ENCODE data around the gene POP7. TPM values are rescaled to one million over a fixed set of nuclear protein-coding genes. Genes with fewer than 3 reads are reported as not detected.
"Not testable (repeated sequence)": the region's sequence is repeated elsewhere in the genome, so short reads cannot be mapped to it uniquely, and the experiment has no call there.

POP7 gene
- total RNA-seq, 1 donor from 2014 or later = 67.9 TPM

GRCh38 chr7:100693312-100694097 lies 12.4 kb upstream of the POP7 start:
- peaks cover 30% of the 10 kb centered on the region for H3K27me3 Mint-ChIP-seq (ENCODE audit: low read depth)
- TF ChIP-seq CTCF (conservative IDR thresholded peaks at IDR 0.05) = no peak
- no peak for DNase-seq (ENCODE audit: low read depth, low spot score)
- H3K36me3 Mint-ChIP-seq (ENCODE audit: low read depth) = no peaks in the 10 kb centered on the region
- peaks cover 18% of the 10 kb centered on the region for H3K4me1 Mint-ChIP-seq
- H3K27ac Mint-ChIP-seq (ENCODE audit: unreplicated experiment) = peak overlapping the region; percentile 93
- H3K9me3 Mint-ChIP-seq = no peaks in the 10 kb centered on the region
- H3K4me3 Mint-ChIP-seq = peak overlapping the region; percentile 95

- no peaks in the 10 kb centered on the region for H3K9me3 Mint-ChIP-seq
- H3K4me3 Mint-ChIP-seq = peak within 1 kb of the TSS; percentile 95
- H3K4me1 Mint-ChIP-seq = peaks cover 18% of the 10 kb centered on the region
- H3K27me3 Mint-ChIP-seq (ENCODE audit: low read depth) = peaks cover 37% of the 10 kb centered on the region
- DNase-seq (ENCODE audit: low read depth, low spot score) = peak; percentile 58
- TF ChIP-seq CTCF (conservative IDR thresholded peaks at IDR 0.05) = no peak
- H3K36me3 Mint-ChIP-seq (ENCODE audit: low read depth) = no peaks in the 10 kb centered on the region
- H3K27ac Mint-ChIP-seq (ENCODE audit: unreplicated experiment) = peak within 1 kb of the TSS; percentile 93
Measured at GRCh38 chr7:100694098-100694745, 11.7 kb upstream of the POP7 start, which contains the start of gene GIGYF1. GIGYF1 (minus strand) TSS chr7:100694250; CDS start chr7:100688238, 6,012 bp downstream.

GRCh38 chr7:100696123-100696521 lies 9.8 kb upstream of the POP7 start:
- peaks cover 48% of the 10 kb centered on the region for H3K27me3 Mint-ChIP-seq (ENCODE audit: low read depth)
- H3K36me3 Mint-ChIP-seq (ENCODE audit: low read depth) = no peaks in the 10 kb centered on the region
- no peaks in the 10 kb centered on the region for H3K9me3 Mint-ChIP-seq
- no peak overlapping the region for H3K27ac Mint-ChIP-seq (ENCODE audit: unreplicated experiment)
- H3K4me3 Mint-ChIP-seq = peak overlapping the region; percentile 85
- no peak for TF ChIP-seq CTCF (conservative IDR thresholded peaks at IDR 0.05)
- no peak for DNase-seq (ENCODE audit: low read depth, low spot score)
- H3K4me1 Mint-ChIP-seq = peaks cover 18% of the 10 kb centered on the region

- Mint-ChIP-seq H3K4me1 (no peaks in the 10 kb centered on the region), H3K9me3 (no peaks in the 10 kb centered on the region), H3K4me3 (peak overlapping the region; percentile 54), H3K36me3 (ENCODE audit: low read depth) (no peaks in the 10 kb centered on the region), H3K27me3 (ENCODE audit: low read depth) (peaks cover 51% of the 10 kb centered on the region), H3K27ac (ENCODE audit: unreplicated experiment) (no peak overlapping the region)
- TF ChIP-seq CTCF (conservative IDR thresholded peaks at IDR 0.05) = no peak
- no peak for DNase-seq (ENCODE audit: low read depth, low spot score)
Measured at GRCh38 chr7:100699018-100699417, 6.9 kb upstream of the POP7 start.

- H3K27ac Mint-ChIP-seq (ENCODE audit: unreplicated experiment) = peak overlapping the region; percentile 87
- H3K27me3 Mint-ChIP-seq (ENCODE audit: low read depth) = peaks cover 36% of the 10 kb centered on the region
- H3K4me3 Mint-ChIP-seq; H3K4me1 Mint-ChIP-seq; H3K9me3 Mint-ChIP-seq; H3K36me3 Mint-ChIP-seq (ENCODE audit: low read depth); DNase-seq (ENCODE audit: low read depth, low spot score): not testable (repeated sequence)
Measured at GRCh38 chr7:100701089-100701488, 4.8 kb upstream of the POP7 start.

GRCh38 chr7:100705320-100705752 lies 585 bp upstream of the POP7 start:
- Mint-ChIP-seq H3K27ac (ENCODE audit: unreplicated experiment) (peak overlapping the region; percentile 94), H3K4me1 (peaks cover 14% of the 10 kb centered on the region), H3K36me3 (ENCODE audit: low read depth) (peaks cover 3% of the 10 kb centered on the region), H3K27me3 (ENCODE audit: low read depth) (peaks cover 10% of the 10 kb centered on the region), H3K4me3 (peak overlapping the region; percentile 96), H3K9me3 (no peaks in the 10 kb centered on the region)
- peak; percentile 96 for TF ChIP-seq CTCF (conservative IDR thresholded peaks at IDR 0.05)
- peak; percentile 96 for DNase-seq (ENCODE audit: low read depth, low spot score)

Measured in neural crest cell (in vitro differentiated cells).